H9 (cell line): ENCODE results near the gene STX16. TPM values are rescaled to one million over a fixed set of nuclear protein-coding genes. Genes with fewer than 3 reads are reported as not detected.

Source experiments
- DNase-seq: peaks from one replicate; pipeline ENCODE4 v3.0.0-alpha.2; 2017
- H2AFZ ChIP-seq: one replicate; pipeline ENCODE4 v1.6.1; 2013; ENCODE audit warnings: mild to moderate bottlenecking, low read length, control low read depth, moderate library complexity
- H2AK5ac ChIP-seq: 2 replicates; pipeline ENCODE4 v1.6.1; 2013; ENCODE audit warnings: low read length, control low read depth, mixed read lengths; ENCODE audit not compliant: insufficient read length
- H2BK120ac ChIP-seq: one replicate; pipeline ENCODE4 v1.6.1; 2013; ENCODE audit warnings: low read depth, mild to moderate bottlenecking, low read length, control low read depth, inconsistent platforms; ENCODE audit not compliant: poor library complexity, severe bottlenecking
- H2BK12ac ChIP-seq: 2 replicates; pipeline ENCODE4 v1.6.1; 2013; ENCODE audit warnings: low read length, control low read depth, mixed read lengths, low read depth; ENCODE audit not compliant: insufficient read length
- H2BK15ac ChIP-seq: 2 replicates; pipeline ENCODE4 v1.6.1; 2013; ENCODE audit warnings: low read depth, low read length, control low read depth
- H2BK20ac ChIP-seq: one replicate; pipeline ENCODE4 v1.6.1; 2013; ENCODE audit warnings: low read depth, mild to moderate bottlenecking, low read length, control low read depth, inconsistent platforms; ENCODE audit not compliant: poor library complexity, severe bottlenecking
- H2BK5ac ChIP-seq: 2 replicates; pipeline ENCODE4 v1.6.1; 2013; ENCODE audit warnings: low read length, control low read depth, mixed read lengths; ENCODE audit not compliant: insufficient read length
- H3K14ac ChIP-seq: 2 replicates; pipeline ENCODE4 v1.6.1; 2013; ENCODE audit warnings: low read length, control low read depth; ENCODE audit not compliant: insufficient read depth
- H3K18ac ChIP-seq: 2 replicates; pipeline ENCODE4 v1.6.1; 2013; ENCODE audit warnings: low read depth, mild to moderate bottlenecking, mixed read lengths, low read length, control low read depth; ENCODE audit not compliant: insufficient read length
- H3K23ac ChIP-seq: 2 replicates; pipeline ENCODE4 v1.6.1; 2013; ENCODE audit warnings: low read length, control low read depth, mixed read lengths, low read depth; ENCODE audit not compliant: insufficient read length
- H3K23me2 ChIP-seq: 2 replicates; pipeline ENCODE4 v1.6.1; 2013; ENCODE audit warnings: low read depth, mild to moderate bottlenecking, mixed read lengths, low read length, control low read depth; ENCODE audit not compliant: insufficient read length, poor library complexity, severe bottlenecking
- H3K27ac ChIP-seq: 2 replicates; pipeline ENCODE4 v1.5.1; 2013; ENCODE audit warnings: low read length, control low read depth, mixed read lengths, low read depth; ENCODE audit not compliant: insufficient read length
- H3K27me3 ChIP-seq: 2 replicates; pipeline ENCODE4 v1.6.1; 2013; ENCODE audit warnings: low read length, control low read depth, inconsistent platforms; ENCODE audit not compliant: insufficient read depth
- H3K4ac ChIP-seq: 2 replicates; pipeline ENCODE4 v1.6.1; 2013; ENCODE audit warnings: low read depth, mild to moderate bottlenecking, control low read depth, inconsistent platforms, low read length, moderate library complexity
- H3K4me1 ChIP-seq: 2 replicates; pipeline ENCODE4 v1.6.1; 2013; ENCODE audit warnings: low read length, control low read depth, inconsistent platforms; ENCODE audit not compliant: insufficient read depth
- H3K4me2 ChIP-seq: 2 replicates; pipeline ENCODE4 v1.6.1; 2013; ENCODE audit warnings: low read length, control low read depth, mixed read lengths; ENCODE audit not compliant: insufficient read length, insufficient read depth
- H3K56ac ChIP-seq: 2 replicates; pipeline ENCODE4 v1.6.1; 2013; ENCODE audit warnings: low read depth, mild to moderate bottlenecking, mixed read lengths, low read length, control low read depth; ENCODE audit not compliant: insufficient read length
- H3K79me1 ChIP-seq: 2 replicates; pipeline ENCODE4 v1.6.1; 2013; ENCODE audit warnings: low read depth, mild to moderate bottlenecking, moderate library complexity, low read length, control low read depth, inconsistent platforms; ENCODE audit not compliant: insufficient read depth, poor library complexity, severe bottlenecking
- H3K79me2 ChIP-seq: 2 replicates; pipeline ENCODE4 v1.6.1; 2013; ENCODE audit warnings: low read length, control low read depth, inconsistent platforms; ENCODE audit not compliant: insufficient read depth
- H3K9ac ChIP-seq: 2 replicates; pipeline ENCODE4 v1.6.1; 2013; ENCODE audit warnings: low read length, control low read depth, mixed read lengths; ENCODE audit not compliant: insufficient read length; ENCODE audit errors: extremely low read depth
- H3K9me3 ChIP-seq: one replicate; pipeline ENCODE4 v1.6.1; 2013; ENCODE audit warnings: low read depth, low read length, inconsistent platforms; ENCODE audit not compliant: control insufficient read depth
- H3T11ph ChIP-seq: one replicate; pipeline ENCODE4 v1.6.1; 2013; ENCODE audit warnings: mild to moderate bottlenecking, low read length, control low read depth, inconsistent platforms
- H4K20me1 ChIP-seq: one replicate; pipeline ENCODE4 v1.6.1; 2013; ENCODE audit not compliant: control insufficient read depth, insufficient read length, insufficient read depth
- H4K5ac ChIP-seq: 2 replicates; pipeline ENCODE4 v1.6.1; 2013; ENCODE audit warnings: low read depth, mild to moderate bottlenecking, mixed read lengths, low read length, control low read depth; ENCODE audit not compliant: insufficient read length
- H4K8ac ChIP-seq: replicated peaks from 2 replicates; pipeline ENCODE4 v1.6.1; 2013; ENCODE audit warnings: low read length, control low read depth, mixed read lengths, low read depth; ENCODE audit not compliant: insufficient read length
- H4K91ac ChIP-seq: 2 replicates; pipeline ENCODE4 v1.6.1; 2013; ENCODE audit warnings: low read depth, mild to moderate bottlenecking, moderate library complexity, mixed read lengths, low read length, control low read depth; ENCODE audit not compliant: insufficient read length
- H3K27ac Mint-ChIP-seq, 3 experiments: 2 replicates in 2 of 3; 3 replicates in 1 of 3; pipeline ENCODE4 v1.8.0; 2020 to 2021; ENCODE audit warnings: mixed read lengths in 3 of 3, mild to moderate bottlenecking in 1 of 3, moderate library complexity in 1 of 3
- H3K27me3 Mint-ChIP-seq: 2 replicates; pipeline ENCODE4 v1.8.0; 2021; ENCODE audit warnings: low read depth, mild to moderate bottlenecking, moderate library complexity, mixed read lengths
- H3K36me3 Mint-ChIP-seq, 3 experiments: 2 replicates in 2 of 3; 3 replicates in 1 of 3; pipeline ENCODE4 v1.8.0; 2020 to 2021; ENCODE audit warnings: low read depth in 3 of 3, mixed read lengths in 3 of 3; ENCODE audit not compliant: insufficient read depth in 1 of 3
- H3K4me1 Mint-ChIP-seq, 2 experiments: 2 replicates each; pipeline ENCODE4 v1.8.0; 2020; ENCODE audit warnings: mixed read lengths in 2 of 2
- H3K4me3 Mint-ChIP-seq, 2 experiments: 2 replicates in 1 of 2; 3 replicates in 1 of 2; pipeline ENCODE4 v1.8.0; 2020 to 2021; ENCODE audit warnings: mild to moderate bottlenecking in 2 of 2, mixed read lengths in 2 of 2, moderate library complexity in 1 of 2
- H3K9me3 Mint-ChIP-seq, 2 experiments: 2 replicates in 1 of 2; 3 replicates in 1 of 2; pipeline ENCODE4 v1.8.0; 2020; ENCODE audit warnings: mild to moderate bottlenecking in 2 of 2, mixed read lengths in 2 of 2, moderate library complexity in 1 of 2
- CTCF ChIP-seq: fragments of 200-600 bp; sonication (generic); conservative IDR thresholded peaks from 3 replicates; pipeline ENCODE4 v1.8.0; 2021; ENCODE audit warnings: antibody characterized with exemption, mild to moderate bottlenecking
- WGBS: extraction: QIAGEN DNeasy Blood & Tissue Kit; methylation state at CpG from one replicate; pipeline ENCODE4 v1.1.7; 2013; ENCODE audit warnings: missing lambda C conversion rate, low lambda C conversion rate, mixed read lengths; ENCODE audit not compliant: insufficient read length; ENCODE audit errors: extremely low coverage; 5-methylcytosine and 5-hydroxymethylcytosine counted together
- total RNA-seq: library from RNA; stranded (reverse); gene quantifications from 2 replicates; pipeline ENCODE4 v1.2.1, GENCODE V29; 2021

STX16 gene
- total RNA-seq, 1 experiment from 2014 or later: 87.8 TPM

GRCh38 chr20:58697201-58697866 lies 46.3 kb downstream of the STX16 start:
- peak; percentile 18 for DNase-seq
- Histone ChIP-seq H3K79me1 (no peaks in the 10 kb centered on the region), H3K4me1 (peaks cover 2% of the 10 kb centered on the region; the same call in 1 of the 2 replicates), H2BK5ac (no peak overlapping the region), H3K79me2 (peaks cover 2% of the 10 kb centered on the region; the same call in 1 of the 2 replicates), H3K9me3 (no peaks in the 10 kb centered on the region), H4K8ac (no peak overlapping the region), H3K56ac (no peak overlapping the region), H3K23me2 (no peaks in the 10 kb centered on the region), H2AK5ac (no peak overlapping the region), H3K27ac (no peak overlapping the region), H3K18ac (no peak overlapping the region), H3K14ac (no peak overlapping the region), H2BK12ac (no peak overlapping the region), H4K5ac (no peak overlapping the region), H3T11ph (no peak overlapping the region), H4K20me1 (no peaks in the 10 kb centered on the region), H2BK15ac (no peak overlapping the region), H2AFZ (no peak overlapping the region), H2BK20ac (no peak overlapping the region), H3K9ac (no peak overlapping the region), H2BK120ac (no peak overlapping the region), H3K4ac (no peak overlapping the region), H3K27me3 (no peaks in the 10 kb centered on the region), H4K91ac (no peak overlapping the region), H3K4me2 (no peak overlapping the region), H3K23ac (no peak overlapping the region)
- H3K27me3 Mint-ChIP-seq: no peaks in the 10 kb centered on the region
- no CpG with 5 or more reads among the region's 21 CpGs for WGBS
- H3K27ac Mint-ChIP-seq: peak overlapping the region; percentile 29 to 83 (median 41); a peak in 2 of 7 replicates
- H3K9me3 Mint-ChIP-seq: no peaks in the 10 kb centered on the region
- peak overlapping the region in 1 of 2 experiments; percentile 44; a peak in 1 of 5 replicates for H3K4me3 Mint-ChIP-seq
- peaks cover 12 to 14% of the 10 kb centered on the region in 2 experiments for H3K4me1 Mint-ChIP-seq
- H3K36me3 Mint-ChIP-seq: peaks cover 2 to 27% (median 13%) of the 10 kb centered on the region in 3 experiments; a peak in 6 of 7 replicates
- no peak for TF ChIP-seq CTCF
